HG03571 (cell line): ENCODE data around the gene ANO2.

ENCODE experiments used
- ATAC-seq: cut with Tn5 transposase; IDR thresholded peaks from one replicate; pipeline ENCODE4 v1.9.1; 2021; ENCODE audit not compliant: unreplicated experiment

Gene ANO2

DNA sequence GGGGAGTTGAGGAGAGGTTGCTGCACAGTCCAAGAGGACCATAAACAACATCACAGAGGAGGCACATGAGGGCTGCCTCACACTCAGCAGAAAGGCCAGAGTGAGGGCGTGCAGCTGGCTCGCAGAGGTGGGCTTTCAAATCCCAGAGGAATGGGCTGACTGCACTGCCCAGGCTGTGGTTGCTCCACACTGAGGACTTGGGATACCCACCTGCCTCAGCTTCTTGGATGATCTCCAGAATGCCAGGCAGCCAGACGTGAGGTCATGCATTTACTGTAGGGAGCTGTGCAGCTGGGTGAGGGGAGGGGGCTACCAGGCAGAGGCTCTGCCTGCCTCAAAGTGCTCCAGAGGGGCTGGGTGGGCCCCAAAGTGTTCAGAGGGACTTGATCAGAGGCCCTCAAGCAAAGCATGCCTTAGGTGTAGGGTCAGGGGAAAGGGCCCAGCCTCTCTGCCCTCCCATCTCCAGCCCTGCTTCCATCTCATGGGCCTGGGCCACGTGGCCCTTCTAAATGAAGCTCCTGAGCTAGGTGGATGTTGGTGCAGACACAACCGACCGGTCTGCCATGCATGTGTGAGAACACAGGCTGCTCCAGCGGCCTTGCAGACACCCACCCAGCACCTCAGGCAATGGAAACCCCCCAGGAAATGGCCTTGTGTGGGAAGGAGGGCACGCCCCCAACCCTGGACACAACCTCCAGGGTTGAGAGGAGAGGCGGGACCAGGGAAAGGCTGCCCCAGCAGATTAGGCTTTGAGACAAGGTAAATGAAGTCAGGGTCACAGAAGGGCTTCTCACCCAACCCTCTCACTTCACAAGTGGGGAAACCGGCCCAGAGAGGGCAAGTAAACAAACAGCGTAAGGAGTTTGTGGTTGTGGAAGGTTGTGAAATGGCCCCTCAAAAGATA is 422.4 kb downstream of the ANO2 start:
- no peak for ATAC-seq

DNA sequence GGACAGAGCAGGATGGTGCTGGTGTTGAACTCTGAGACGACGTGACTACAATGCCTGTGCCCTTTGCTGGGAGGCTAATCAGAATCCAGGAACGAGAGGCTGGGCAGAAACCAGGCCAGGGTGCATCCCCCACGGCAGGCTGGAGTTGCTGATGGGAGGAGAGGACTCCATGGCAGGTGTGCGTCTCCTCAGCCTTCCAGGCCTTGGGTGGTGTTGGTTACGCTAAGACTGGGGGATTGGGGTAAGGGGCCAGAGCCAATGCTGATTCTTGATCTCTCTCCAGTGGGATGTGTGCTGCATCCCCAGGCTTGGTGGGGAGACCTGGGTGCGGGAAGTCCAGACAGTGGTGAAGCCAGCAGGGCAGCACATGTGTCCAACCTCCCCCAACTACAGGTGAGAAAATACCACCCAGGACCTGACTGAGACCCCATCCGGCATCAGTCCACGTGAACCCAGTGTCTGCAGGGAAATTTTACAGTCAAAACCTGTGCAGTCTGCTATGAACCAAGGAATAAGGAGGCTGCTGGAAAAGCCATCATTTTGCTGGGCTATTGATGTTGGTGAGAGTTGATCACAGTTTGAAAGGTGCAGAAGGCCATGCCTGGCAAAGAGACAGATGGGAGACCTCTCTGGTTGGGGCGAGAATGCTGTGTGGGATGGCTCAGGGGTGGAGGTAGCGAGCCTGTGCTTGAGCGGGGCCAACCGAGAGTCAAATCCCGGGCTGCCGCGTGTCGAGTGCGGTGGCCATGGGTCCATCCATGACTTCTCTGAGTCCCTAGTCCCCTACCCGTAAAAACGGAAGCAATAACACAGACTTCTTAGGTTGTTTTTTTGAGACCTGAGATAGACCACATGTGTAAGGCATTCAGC is 423.4 kb downstream of the ANO2 start:
- no peak for ATAC-seq

DNA sequence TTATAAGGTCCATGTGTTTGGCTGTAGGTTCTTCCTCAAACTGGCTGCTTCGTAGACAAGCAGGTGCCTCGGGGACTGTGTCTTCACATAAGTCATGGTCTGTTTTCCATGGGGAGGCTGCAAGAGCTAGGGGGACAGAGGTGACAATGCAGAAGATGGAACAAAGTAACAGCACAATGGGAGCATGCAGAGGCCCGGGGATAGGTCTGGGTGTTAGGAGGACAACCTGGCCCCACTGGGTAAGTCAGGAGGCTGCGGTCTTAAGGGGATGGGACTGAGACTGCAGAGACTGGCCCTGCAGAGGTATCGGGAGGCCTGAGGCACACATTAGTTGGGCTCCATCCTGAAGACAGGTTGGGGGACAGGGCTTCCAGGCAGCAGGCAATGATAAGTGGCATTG is 424.2 kb downstream of the ANO2 start:
- no peak for ATAC-seq

DNA sequence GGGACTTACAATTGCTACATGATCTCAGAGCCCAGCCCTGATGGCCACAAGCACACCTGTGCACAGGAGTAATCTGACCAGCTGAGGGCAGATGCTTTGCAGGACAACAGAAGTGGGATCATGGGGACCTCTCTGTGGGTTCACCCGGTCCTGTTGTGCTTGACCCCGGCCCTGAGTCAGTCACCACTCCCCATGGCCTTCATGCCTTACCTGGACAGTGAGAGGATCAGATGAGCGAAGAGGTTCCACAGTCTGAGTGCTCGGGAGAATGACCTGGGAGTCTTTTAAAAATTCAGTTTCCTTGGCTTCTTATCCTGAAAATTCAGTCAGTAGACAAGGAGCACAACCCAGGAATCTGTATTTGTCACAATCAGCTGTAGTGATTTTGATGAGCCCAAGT is 425.0 kb downstream of the ANO2 start:
- no peak for ATAC-seq

DNA sequence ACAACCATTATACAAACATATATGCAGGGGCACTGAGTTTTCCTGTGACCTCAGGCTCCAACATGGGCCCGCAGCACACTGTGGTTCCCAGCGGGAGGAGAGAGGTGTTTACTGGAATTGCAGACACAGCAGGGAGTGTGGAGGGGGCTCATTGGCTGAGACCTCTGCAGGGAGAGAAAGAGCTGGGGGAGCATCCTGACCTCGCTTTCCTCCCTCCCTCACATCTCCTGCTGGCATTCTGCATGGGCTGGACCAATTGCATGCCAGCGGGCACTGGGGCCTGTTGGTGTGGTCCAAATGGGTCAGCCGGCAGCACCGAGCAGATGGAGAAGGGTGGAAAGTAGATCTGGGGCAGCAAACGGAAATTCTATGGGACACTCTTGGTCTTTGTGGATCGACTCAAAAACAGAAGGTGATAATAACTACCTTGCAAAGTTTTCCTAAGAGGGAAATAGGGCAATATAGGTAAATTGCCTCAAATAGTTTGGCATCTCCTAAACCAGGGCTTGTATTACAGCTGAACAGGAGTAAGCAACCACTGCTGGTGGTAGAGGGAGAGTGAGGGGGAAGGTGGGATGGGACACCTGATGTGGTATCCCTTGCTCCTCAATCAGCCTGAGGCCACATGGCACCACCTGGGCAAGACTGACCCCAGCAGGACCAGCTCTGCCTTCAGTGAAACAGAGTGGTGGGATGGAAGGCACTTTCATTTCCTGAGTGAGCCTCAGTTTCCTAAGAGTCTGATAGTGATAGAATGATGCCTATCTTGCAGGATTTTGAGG is 426.3 kb downstream of the ANO2 start:
- no peak for ATAC-seq

DNA sequence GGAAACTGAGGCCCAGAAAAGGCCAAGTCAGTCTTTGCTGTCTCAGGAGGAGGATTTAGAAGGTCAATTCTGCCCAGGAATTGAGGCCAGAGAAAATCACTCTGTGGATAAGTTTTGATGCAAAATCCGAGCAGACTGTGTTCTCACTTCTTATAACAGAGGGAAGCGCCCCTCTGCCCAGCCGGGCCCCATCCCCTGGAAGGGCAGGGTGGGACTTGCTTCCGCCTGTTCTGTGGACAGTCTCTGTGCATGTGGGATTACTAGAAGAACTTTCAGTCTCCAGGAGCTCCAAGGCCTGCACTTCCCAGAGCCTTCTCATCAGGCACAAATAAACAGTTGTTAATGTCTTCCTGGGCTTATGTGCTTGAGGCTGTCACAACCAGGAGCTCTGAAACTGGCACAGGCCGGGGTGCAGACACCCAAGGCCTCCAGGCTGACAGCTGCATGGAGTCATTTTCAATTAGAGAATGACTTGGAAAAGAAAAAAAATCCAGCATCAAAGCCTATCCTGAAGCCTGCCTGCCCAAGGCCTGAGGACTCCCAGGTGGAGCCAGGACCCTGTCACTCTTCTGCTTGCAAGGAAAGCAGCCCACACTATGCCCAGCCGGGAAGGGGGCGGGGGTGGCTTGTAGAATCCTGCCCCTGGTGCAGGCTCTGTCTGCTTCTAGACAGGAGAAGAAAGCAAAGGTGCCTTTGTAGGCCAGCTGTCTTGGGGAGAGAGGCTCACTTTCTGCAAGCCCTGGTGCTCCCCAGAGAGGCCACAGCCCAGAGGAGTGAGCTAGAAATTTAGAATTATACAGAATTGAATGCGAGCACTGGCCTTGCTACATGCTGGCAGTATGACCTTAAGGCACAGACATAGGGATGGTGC is 428.5 kb downstream of the ANO2 start:
- no peak for ATAC-seq

DNA sequence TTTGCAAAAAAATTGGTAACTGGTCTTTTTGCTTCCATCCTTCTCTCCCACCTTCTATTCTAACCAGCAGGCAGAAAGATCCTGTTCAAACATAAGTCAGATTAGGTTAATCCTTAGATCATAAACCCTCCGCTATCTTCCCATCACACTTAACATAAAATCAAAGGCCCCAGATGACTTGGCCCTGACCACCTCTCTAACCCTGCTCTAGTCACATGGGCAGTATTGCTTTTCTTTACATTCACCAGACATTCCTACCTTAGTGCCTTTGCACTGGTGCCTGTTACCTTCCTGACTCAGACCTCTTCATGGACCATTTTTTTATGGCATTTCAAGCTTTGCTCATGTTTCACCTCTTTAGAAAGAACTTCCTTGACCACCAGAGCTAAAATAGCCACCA is 429.6 kb downstream of the ANO2 start:
- ATAC-seq: no peak

DNA sequence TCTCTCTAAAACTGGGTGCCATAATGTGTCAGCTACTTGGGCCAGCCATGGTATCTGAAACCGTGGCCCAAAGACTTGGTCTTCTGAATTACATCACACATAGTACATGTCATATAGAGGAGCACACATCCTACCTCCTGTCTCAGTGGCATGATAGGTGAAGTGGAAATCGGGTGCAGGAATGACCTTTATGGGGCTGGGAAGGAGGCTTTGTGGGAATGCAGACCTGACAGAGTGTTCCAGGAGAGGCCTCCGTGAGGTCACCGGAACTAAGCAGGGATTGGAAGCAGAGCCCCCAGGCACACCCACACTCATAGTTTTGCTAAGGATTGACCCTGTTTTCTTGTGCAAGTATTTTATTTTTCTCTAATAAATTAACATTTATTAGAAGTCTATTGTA is 430.5 kb downstream of the ANO2 start:
- ATAC-seq: no peak

DNA sequence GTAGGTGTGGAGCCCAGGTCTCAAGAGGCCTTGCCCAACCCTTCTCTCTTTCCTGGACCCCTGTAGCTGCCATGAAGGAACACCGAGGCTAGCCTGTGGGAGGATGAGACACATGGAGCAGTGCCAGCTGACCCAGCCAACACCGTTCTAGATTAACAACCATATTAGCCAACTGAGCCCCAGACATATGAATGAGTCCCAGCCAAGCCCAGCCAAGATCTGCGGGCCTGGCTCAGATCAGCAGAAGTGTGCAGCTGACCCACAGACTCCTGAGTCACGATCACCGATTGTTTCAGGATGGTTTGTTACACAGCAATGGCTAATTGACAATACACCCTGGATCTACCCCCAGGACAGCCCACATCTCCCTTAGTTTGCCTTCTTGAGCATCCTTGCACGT is 431.0 kb downstream of the ANO2 start:
- ATAC-seq: no peak

DNA sequence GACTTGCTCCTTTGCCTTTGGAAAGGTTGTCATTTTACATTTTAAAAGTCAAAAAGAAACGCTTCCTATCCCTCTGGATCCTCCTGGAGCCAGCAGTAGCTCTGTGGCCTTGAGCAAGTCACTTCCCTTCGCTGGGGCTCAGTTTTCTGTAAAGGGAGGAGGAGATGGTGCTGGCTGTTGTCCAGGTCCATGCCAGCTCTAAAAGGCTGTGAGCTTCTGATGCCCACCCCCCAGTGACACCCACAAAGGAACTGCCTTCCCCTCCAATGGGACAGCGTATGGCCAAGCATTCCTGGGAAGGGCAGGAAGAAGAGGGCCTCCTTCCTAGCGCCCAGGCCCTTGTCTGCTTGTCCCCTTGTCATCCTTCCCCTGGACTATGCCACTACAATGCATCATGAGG is 431.7 kb downstream of the ANO2 start:
- no peak for ATAC-seq
